GM18861 (cell line): ENCODE results near the gene STX5.
"Not testable (repeated sequence)": the region's sequence is repeated elsewhere in the genome, so short reads cannot be mapped to it uniquely, and the experiment has no call there.

Experiments
- ATAC-seq: cut with Tn5 transposase; IDR thresholded peaks from one replicate; pipeline ENCODE4 v1.9.1; 2021; ENCODE audit not compliant: unreplicated experiment

Gene STX5

GRCh38 chr11:62854825-62855570 lies 23.1 kb upstream of the STX5 start:
- no peak for ATAC-seq

GRCh38 chr11:62854013-62854824 lies 22.4 kb upstream of the STX5 start:
- ATAC-seq = no peak

GRCh38 chr11:62853279-62853965 lies 21.6 kb upstream of the STX5 start:
- no peak for ATAC-seq

GRCh38 chr11:62852523-62853188 lies 20.8 kb upstream of the STX5 start:
- no peak for ATAC-seq

DNA sequence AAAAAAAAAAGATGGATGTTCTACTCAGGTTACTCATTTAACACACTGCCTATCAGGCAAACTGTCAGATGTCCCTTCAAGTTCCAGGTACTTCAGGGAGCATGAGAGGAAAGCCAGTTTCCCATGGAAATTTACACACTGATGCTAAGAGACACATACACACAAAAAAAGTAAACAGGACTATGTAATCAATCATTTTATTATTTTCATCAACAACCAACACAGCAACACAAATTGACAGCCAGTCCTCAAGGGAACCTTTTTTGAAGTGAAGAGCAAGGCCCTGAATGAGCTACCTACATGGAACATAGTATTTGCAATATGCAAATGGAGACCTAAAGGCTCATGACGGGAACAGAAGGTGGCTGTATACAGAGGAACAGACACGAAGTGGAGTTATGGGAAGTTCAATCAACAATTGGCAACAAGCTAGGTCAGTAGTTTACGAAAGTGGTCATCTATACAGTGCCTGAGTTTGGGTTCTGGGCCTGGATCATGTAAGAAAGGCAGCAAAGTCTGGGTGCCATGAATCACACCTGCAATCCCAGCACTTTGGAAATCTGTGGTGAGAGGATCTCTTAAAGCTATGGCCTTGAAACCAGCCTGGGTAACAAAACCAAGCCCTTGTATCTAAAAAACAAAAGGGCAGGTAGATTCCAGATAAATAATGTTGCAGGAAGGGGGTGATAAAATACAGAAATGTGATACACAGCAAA lies 20.1 kb upstream of the STX5 start:
- ATAC-seq = no peak

DNA sequence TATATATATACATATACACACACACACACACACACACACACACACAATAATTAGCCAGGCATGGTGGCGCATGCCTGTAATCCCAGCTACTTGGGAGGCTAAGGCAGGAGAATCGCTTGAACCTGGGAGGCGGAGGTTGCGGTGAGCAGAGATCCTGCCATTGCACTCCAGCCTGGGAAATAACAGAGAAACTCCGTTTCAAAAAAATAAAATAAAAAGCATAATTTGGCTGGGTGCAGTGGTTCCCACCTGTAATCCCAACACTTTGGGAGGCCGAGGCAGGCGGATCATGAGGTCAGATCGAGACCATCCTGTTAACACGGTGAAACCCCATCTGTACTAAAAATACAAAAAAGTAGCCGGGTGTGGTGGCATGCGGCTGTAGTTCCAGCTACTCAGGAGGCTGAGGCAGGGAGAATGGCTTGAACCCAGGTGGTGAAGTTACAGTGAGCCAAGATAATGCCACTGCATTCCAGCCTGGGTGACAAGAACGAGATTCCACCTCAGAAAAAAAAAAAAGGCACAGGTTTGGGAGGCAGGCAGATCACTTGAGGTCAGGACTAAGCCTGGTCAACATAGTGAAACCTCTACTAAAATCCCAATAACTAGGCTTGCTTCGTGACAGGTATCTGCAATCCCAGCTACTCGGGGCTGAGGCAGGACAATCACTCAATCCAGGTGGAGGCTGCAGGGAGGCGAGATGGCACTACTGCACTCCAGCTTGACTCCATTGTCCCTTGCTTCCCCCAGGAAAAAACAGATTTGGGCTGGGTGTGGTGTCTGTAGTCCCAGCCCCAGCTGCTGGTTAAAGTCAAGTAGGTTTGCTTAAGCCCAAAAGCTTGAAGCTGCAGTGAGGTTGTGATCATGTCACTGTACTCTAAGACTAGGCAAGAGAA lies 19.3 kb upstream of the STX5 start:
- ATAC-seq = no peak

DNA sequence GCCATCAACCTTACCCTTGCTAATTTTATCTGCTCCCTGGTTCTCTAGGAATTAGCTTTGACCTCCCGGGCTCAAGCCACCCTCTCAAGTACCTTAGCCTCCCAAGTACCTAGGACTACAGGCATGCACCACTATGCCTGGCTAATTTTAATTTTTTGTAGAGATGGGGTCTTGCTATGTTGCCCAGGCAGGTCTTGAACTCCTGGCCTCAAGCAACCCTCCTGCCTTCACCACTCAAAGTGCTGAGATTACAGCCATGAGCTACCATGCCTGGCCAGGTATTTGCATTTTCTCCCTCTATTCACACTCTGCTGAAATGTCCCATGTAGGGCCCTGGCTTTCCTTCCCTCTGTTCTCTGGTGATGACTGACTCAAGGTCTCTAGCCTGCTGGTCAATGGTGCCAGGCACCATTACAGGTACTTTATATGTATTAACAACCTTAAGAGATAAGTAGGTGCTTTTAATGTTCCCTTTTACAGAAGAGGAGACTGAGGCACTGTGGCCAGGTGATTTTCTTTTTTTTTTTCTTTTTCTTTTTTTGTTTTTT lies 16.0 kb upstream of the STX5 start:
- no peak for ATAC-seq

DNA sequence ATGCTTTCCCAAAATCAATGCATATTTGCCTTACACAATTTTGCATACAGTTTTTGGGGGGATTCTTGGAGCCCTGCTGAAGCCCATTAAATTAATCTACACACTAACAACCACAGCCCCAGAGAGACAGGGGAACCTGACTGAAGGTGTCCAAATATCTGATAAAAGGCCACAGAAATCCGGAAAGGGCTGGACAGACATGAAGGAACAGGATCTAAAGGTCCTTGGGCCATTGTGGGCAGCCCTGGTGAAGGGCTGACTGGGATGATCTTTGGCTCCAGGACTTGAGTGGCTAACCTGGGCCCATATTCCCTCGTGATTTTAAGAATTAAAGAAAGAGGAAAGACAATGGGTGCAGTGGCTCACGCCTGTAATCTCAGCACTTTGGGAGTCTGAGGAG lies 14.3 kb upstream of the STX5 start:
- ATAC-seq = no peak

GRCh38 chr11:62844154-62844553 lies 12.3 kb upstream of the STX5 start:
- ATAC-seq = no peak

DNA sequence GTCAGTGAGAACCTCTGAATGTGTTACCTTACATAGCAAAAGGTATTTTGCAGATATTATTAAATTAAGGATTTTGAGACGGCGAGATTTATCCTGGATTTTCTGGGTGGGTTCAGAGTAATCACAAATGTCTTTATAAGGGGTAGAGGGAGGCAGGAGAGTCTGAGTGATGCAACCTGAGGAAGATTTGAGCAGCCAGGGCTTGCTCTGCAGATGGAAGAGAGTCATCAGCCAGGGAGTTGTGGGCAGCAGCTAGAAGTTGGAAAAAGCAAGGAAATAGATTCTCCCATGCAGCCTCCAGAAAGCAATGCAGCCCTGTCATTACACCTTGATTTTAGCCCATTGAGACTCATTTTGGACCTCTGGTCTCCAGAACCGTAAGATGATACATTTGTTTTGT lies 11.6 kb upstream of the STX5 start:
- ATAC-seq = no peak

GRCh38 chr11:62842891-62843290 lies 11.0 kb upstream of the STX5 start:
- not testable (repeated sequence) for ATAC-seq

- ATAC-seq = no peak
Measured at GRCh38 chr11:62842171-62842741, 10.4 kb upstream of the STX5 start.

DNA sequence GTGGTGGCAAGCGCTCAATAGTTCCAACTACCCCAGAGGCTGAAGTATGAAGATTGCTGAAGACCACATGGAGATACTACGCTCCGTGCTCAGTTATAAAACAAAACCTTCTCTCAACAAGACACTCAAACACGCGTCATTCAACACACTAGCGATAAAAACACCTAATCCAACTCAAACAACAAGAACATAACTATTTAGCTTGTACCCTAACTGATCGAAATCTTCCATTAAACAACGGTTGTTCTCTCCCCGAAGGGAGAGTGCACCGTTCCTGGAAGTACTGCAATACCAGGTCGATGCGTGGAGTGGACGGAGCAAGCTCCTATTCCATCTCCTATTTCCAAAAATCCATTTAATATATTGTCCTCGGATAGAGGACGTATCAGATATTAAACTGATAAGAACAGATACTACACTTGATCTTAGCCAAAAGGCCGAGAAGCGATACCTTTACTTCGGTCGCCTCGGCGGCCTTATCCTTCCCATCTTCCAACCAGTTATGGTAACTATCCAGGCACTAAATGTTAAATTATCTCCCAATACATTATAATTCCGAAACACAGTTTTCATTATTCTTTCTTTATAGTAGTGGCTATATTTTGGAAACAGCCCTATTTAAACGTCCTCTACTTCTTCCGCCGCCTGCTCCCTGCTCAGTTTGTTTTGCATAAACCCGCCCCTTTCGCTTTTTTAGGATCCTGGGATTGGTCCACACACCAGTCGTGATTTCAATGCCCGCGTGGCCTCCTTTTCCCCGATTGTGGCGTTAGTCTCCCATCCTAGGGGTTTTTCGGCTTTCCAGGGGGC lies 9.7 kb upstream of the STX5 start:
- ATAC-seq = peak; percentile 54

- not testable (repeated sequence) for ATAC-seq
Measured at GRCh38 chr11:62840721-62841360, 9.0 kb upstream of the STX5 start.

DNA sequence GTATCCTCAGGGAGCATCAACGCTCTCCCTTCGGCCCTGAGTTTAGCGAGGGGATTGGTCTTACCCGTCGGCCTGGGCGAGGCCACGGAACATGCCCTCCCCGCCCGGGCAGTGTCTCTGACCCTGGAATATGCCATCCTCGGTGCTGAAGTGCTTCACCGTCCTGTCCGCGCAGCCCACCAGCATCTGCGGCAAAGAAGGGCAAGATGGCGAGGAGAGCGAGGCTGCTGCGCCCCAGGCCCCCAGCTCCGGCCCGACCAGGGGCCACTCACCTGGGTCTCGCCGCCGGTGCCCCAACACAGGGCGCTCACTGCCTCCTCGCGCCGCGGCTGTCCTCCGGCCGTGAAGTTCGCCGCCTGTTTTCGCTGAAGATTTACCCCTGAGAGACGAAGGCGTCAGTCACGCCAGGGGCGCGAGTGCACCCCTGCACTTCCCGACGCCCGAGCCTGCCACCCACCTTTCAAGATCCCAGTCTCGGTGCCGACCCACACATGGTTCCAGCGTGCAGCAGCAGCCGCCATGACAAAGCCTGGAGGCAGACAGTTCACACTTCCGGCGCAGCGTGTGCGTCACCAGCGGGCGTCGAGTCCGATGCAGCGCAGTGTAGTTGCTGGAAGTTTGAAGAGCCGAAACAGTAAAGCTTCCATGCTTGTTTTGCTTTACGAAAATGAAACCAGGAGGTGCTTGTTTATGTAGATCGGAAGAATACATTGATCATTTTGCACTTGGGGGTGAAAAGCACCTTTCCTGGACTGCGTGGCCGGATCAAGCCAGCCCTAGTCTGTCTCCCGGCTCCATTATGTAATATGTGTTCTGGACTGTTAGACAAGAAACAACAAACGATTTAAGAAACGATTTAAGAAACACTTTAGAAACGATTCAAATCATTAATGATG lies 7.4 kb upstream of the STX5 start, which contains the start of gene WDR74:
Gene WDR74 (minus strand): TSS at position 541 of the 896 bp plus-strand sequence. CDS start 20 bp downstream, at position 521.
- ATAC-seq = peak; percentile 43

- no peak for ATAC-seq
Measured at GRCh38 chr11:62835336-62835735, 3.5 kb upstream of the STX5 start.
